ENCODE measurements around the gene TRAF6. TPM values are rescaled to one million over a fixed set of nuclear protein-coding genes. Genes with fewer than 3 reads are reported as not detected.

TRAF6 gene
- total RNA-seq, 2 donors from 2014 or later = 10.0 to 11.4 TPM

GRCh38 chr11:36459046-36459445 lies 51.0 kb downstream of the TRAF6 start:
- WGBS, 2 experiments (ENCODE audit: insufficient coverage in 1 of 2, insufficient read length in 1 of 2) = 93 to 95% methylated on average over 4 to 7 of the region's 7 CpGs
- Mint-ChIP-seq H3K9me3 (no peaks in the 10 kb centered on the region), H3K4me1 (peaks cover 26% of the 10 kb centered on the region), H3K27ac (no peak overlapping the region), H3K4me3 (no peak overlapping the region), H3K36me3 (ENCODE audit: low read depth) (peaks cover 3% of the 10 kb centered on the region), H3K27me3 (ENCODE audit: insufficient read depth) (peaks cover 64% of the 10 kb centered on the region)
- peak; percentile 38 for DNase-seq
- Histone ChIP-seq H3K36me3 (ENCODE audit: control insufficient read depth, insufficient read depth, low read length) (no peaks in the 10 kb centered on the region), H3K4me1 (ENCODE audit: control insufficient read depth, insufficient read depth, low read length) (peaks cover 18% of the 10 kb centered on the region), H3K27ac (ENCODE audit: low read depth, low read length) (no peak overlapping the region), H3K9ac (ENCODE audit: extremely low read depth, low read length, poor library complexity, severe bottlenecking) (no peak overlapping the region), H3K9me3 (ENCODE audit: control insufficient read depth, low read length) (no peaks in the 10 kb centered on the region), H3K27me3 (ENCODE audit: control insufficient read depth, insufficient read depth, low read length, poor library complexity, severe bottlenecking) (peaks cover 54% of the 10 kb centered on the region), H3K4me3 (ENCODE audit: low read length) (no peak overlapping the region)
- TF ChIP-seq CTCF (conservative IDR thresholded peaks at IDR 0.05) = no peak

GRCh38 chr11:36458129-36458915 lies 51.8 kb downstream of the TRAF6 start:
- no peaks in the 10 kb centered on the region for H3K9me3 Mint-ChIP-seq
- WGBS, 2 experiments (ENCODE audit: insufficient coverage in 1 of 2, insufficient read length in 1 of 2) = 94 to 100% methylated on average over 3 to 8 of the region's 8 CpGs
- no peak overlapping the region for H3K27ac Mint-ChIP-seq
- Histone ChIP-seq H3K27me3 (ENCODE audit: control insufficient read depth, insufficient read depth, low read length, poor library complexity, severe bottlenecking) (peaks cover 47% of the 10 kb centered on the region), H3K9me3 (ENCODE audit: control insufficient read depth, low read length) (no peaks in the 10 kb centered on the region), H3K4me3 (ENCODE audit: low read length) (no peak overlapping the region), H3K36me3 (ENCODE audit: control insufficient read depth, insufficient read depth, low read length) (no peaks in the 10 kb centered on the region), H3K4me1 (ENCODE audit: control insufficient read depth, insufficient read depth, low read length) (peaks cover 18% of the 10 kb centered on the region), H3K9ac (ENCODE audit: extremely low read depth, low read length, poor library complexity, severe bottlenecking) (no peak overlapping the region), H3K27ac (ENCODE audit: low read depth, low read length) (no peak overlapping the region)
- peaks cover 57% of the 10 kb centered on the region for H3K27me3 Mint-ChIP-seq (ENCODE audit: insufficient read depth)
- peaks cover 3% of the 10 kb centered on the region for H3K36me3 Mint-ChIP-seq (ENCODE audit: low read depth)
- DNase-seq = peak; percentile 28
- peaks cover 29% of the 10 kb centered on the region for H3K4me1 Mint-ChIP-seq
- H3K4me3 Mint-ChIP-seq = no peak overlapping the region
- TF ChIP-seq CTCF (conservative IDR thresholded peaks at IDR 0.05) = no peak

GRCh38 chr11:36456156-36456555 lies 53.9 kb downstream of the TRAF6 start:
- no peak overlapping the region for H3K4me3 ChIP-seq (ENCODE audit: low read length)
- Mint-ChIP-seq H3K9me3 (no peaks in the 10 kb centered on the region), H3K27me3 (ENCODE audit: insufficient read depth) (peaks cover 37% of the 10 kb centered on the region), H3K4me3 (no peak overlapping the region), H3K27ac (no peak overlapping the region), H3K4me1 (peaks cover 33% of the 10 kb centered on the region), H3K36me3 (ENCODE audit: low read depth) (no peaks in the 10 kb centered on the region)
- WGBS, 2 experiments (ENCODE audit: insufficient coverage in 1 of 2, insufficient read length in 1 of 2) = 90 to 100% methylated on average over 5 to 6 of the region's 6 CpGs
- H3K36me3 ChIP-seq (ENCODE audit: control insufficient read depth, insufficient read depth, low read length) = no peaks in the 10 kb centered on the region
- no peak overlapping the region for H3K9ac ChIP-seq (ENCODE audit: extremely low read depth, low read length, poor library complexity, severe bottlenecking)
- no peaks in the 10 kb centered on the region for H3K9me3 ChIP-seq (ENCODE audit: control insufficient read depth, low read length)
- DNase-seq = peak; percentile 38
- peaks cover 26% of the 10 kb centered on the region for H3K27me3 ChIP-seq (ENCODE audit: control insufficient read depth, insufficient read depth, low read length, poor library complexity, severe bottlenecking)
- H3K4me1 ChIP-seq (ENCODE audit: control insufficient read depth, insufficient read depth, low read length) = peaks cover 18% of the 10 kb centered on the region
- no peak for TF ChIP-seq CTCF (conservative IDR thresholded peaks at IDR 0.05)
- H3K27ac ChIP-seq (ENCODE audit: low read depth, low read length) = peak overlapping the region; percentile 97
